Mucosa of rectum (tissue), 2 donors: Measurements from ENCODE around the gene ZBTB7C.

Source experiments
- H3K27ac ChIP-seq, 2 donors: one replicate each; pipeline ENCODE4 v1.7.0; 2013; ENCODE audit warnings: inconsistent platforms in 2 of 2, low read depth in 2 of 2, low read length in 2 of 2
- H3K27me3 ChIP-seq, 2 donors: one replicate each; pipeline ENCODE4 v1.7.0; 2013; ENCODE audit warnings: low read length in 2 of 2; ENCODE audit not compliant: control insufficient read depth in 2 of 2, insufficient read depth in 2 of 2
- H3K36me3 ChIP-seq, 2 donors: one replicate each; pipeline ENCODE4 v1.7.0; 2013; ENCODE audit warnings: low read length in 2 of 2; ENCODE audit not compliant: control insufficient read depth in 2 of 2, insufficient read depth in 2 of 2
- H3K4me1 ChIP-seq, 2 donors: one replicate each; pipeline ENCODE4 v1.7.0; 2013; ENCODE audit warnings: low read length in 2 of 2, mild to moderate bottlenecking in 1 of 2; ENCODE audit not compliant: control insufficient read depth in 2 of 2, insufficient read depth in 2 of 2
- H3K4me3 ChIP-seq, 2 donors: one replicate each; pipeline ENCODE4 v1.7.0; 2013; ENCODE audit warnings: low read length in 2 of 2
- H3K9ac ChIP-seq, 2 donors: one replicate each; pipeline ENCODE4 v1.7.0; 2013; ENCODE audit warnings: low read length in 2 of 2, low read depth in 1 of 2, mild to moderate bottlenecking in 1 of 2
- H3K9me3 ChIP-seq, 2 donors: one replicate each; pipeline ENCODE4 v1.7.0; 2013; ENCODE audit warnings: low read length in 2 of 2; ENCODE audit not compliant: control insufficient read depth in 2 of 2
- donor health status: healthy.
- donor health status: Normal muscosa, but diverticular disease.

Gene ZBTB7C

DNA sequence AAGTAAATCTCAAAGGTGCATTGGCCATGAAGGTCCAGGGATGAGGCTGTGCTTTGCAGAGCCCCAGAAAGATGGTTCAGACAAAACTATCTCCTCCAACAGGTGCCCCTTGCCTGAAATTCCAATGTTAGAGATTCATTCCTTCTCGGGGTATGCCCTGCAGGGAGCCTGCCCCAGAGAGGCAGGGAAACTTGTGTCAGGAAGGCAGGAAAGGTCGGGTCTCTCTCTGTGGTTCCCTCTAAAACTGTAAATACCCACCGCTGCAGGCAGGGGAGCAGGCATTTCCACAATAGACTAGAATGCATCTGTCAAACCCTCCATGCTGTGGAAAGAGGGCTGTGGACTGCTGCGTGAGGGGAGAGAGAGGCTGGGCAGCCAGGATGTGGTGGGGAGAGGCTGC lies 271.0 kb downstream of the ZBTB7C start:
- H3K9me3 ChIP-seq: no peaks in the 10 kb centered on the region
- peaks cover 0 to 13% of the 10 kb centered on the region in 2 donors for H3K27me3 ChIP-seq
- peaks cover 60 to 71% of the 10 kb centered on the region in 2 donors for H3K4me1 ChIP-seq
- no peaks in the 10 kb centered on the region for H3K36me3 ChIP-seq
- H3K4me3 ChIP-seq: no peak overlapping the region
- H3K27ac ChIP-seq: peak overlapping the region; percentile 88 to 95
- H3K9ac ChIP-seq: peak overlapping the region; percentile 88

DNA sequence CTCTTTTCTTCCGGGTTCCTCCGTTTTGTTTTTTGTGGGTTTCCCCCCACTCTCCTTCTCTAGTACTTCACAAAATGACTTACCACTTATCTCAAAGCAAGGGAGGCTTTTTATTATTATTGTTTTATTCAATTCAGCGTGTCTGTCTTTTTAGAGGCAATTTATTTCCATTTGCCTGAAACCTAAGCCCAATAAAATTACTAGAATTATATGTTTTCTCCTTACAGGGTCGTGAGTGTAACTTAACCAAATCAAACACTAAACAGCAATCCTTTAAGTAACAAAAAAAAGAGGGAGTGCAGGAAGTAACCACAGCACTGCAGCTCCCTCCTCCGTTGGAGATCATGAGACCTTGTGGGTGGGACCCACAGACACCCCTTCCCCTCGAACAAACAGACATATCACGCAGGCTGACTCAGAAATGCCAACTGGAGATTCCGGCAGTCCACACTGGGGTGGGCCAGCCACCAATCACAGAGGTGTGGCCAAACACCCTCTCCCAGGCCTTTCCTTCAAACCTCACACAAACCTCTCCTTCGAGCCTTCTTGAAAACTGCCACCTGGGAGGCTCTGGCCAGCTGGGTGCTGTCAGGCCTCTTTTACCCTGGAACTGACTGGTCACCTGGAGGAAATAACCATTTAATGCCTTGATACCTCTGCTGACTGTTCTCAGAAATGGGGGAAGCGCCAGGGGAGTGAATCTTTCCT lies 271.7 kb downstream of the ZBTB7C start:
- Histone ChIP-seq H3K27me3 (peaks cover 0 to 13% of the 10 kb centered on the region in 2 donors), H3K4me3 (peak overlapping the region; percentile 71 to 81), H3K27ac (peak overlapping the region; percentile 88 to 95), H3K9me3 (no peaks in the 10 kb centered on the region), H3K4me1 (peaks cover 64 to 71% of the 10 kb centered on the region in 2 donors), H3K9ac (peak overlapping the region; percentile 88), H3K36me3 (no peaks in the 10 kb centered on the region)

DNA sequence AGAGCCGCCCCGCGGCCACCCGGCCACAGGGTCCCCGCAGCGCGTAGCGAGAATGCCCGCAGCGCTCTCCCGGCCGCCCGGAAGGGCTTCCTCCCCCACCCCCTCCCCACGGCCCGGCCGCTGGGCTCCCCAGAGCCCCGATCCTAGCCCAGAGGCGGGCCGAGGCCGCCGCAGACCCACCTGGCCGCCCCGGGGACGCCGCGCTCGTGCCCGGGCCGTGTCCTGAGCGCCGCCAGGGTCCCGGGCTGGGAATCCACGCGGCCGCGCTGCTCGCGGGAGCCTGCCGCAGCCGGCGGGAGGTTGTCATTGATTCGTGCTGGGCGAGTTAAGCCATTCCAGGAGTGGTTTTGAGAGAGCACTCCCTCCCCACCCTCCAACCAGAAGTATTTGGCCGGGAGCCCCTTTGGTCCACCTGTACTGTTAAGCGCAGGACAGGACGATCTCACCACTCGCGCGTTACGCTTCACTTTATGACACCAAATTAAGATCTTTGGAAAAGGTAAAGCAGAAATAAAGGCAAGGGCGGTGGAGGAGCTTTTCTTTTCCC lies 272.3 kb downstream of the ZBTB7C start:
- Histone ChIP-seq H3K4me3 (peak overlapping the region; percentile 71 to 81), H3K27ac (peak overlapping the region; percentile 88 to 95), H3K9ac (peak overlapping the region; percentile 88), H3K36me3 (no peaks in the 10 kb centered on the region), H3K4me1 (peaks cover 58 to 66% of the 10 kb centered on the region in 2 donors), H3K9me3 (no peaks in the 10 kb centered on the region), H3K27me3 (peaks cover 0 to 13% of the 10 kb centered on the region in 2 donors)

DNA sequence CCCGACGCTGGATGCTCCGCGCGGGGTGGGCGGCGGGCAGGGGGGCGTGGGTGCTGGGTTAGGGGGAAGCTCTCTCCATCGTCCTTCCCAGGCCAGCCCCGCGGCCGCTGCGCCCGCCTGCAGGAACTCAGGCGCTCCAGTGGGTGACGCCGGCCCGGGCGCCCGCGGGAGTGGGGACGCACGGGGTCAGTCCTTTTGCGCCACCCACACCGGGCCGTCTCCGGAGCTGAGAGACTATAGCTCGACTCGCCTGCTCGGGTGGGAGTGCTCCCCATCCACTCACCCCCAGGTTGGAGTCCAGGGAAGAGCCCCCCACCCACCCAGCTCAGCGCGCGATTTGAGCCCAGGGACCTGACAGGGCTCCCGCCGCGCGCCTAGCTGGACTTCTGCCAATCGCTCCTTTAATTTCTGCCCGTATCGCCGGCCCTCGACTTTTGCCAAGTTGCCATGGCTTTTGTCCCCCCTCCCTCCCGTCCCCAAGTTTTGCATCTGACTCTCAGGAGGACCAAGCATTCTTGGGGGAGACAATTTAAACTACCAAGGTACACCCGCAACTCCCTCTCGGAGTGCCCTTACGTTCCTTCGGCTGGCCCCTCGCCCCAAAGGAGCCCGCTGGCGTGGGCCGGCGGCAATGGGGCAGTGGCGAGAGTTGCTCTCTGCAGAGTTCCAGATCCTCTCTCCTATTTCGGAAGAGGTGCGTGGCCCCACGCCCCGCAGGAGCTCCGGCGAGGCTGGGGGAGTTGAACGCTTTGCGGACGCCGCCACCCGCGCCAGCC lies 272.9 kb downstream of the ZBTB7C start:
- Histone ChIP-seq H3K9ac (peak overlapping the region; percentile 88), H3K36me3 (no peaks in the 10 kb centered on the region), H3K4me3 (peak overlapping the region; percentile 71 to 81), H3K9me3 (no peaks in the 10 kb centered on the region), H3K4me1 (peaks cover 59 to 70% of the 10 kb centered on the region in 2 donors), H3K27me3 (peaks cover 0 to 13% of the 10 kb centered on the region in 2 donors), H3K27ac (peak overlapping the region; percentile 88 to 95)

DNA sequence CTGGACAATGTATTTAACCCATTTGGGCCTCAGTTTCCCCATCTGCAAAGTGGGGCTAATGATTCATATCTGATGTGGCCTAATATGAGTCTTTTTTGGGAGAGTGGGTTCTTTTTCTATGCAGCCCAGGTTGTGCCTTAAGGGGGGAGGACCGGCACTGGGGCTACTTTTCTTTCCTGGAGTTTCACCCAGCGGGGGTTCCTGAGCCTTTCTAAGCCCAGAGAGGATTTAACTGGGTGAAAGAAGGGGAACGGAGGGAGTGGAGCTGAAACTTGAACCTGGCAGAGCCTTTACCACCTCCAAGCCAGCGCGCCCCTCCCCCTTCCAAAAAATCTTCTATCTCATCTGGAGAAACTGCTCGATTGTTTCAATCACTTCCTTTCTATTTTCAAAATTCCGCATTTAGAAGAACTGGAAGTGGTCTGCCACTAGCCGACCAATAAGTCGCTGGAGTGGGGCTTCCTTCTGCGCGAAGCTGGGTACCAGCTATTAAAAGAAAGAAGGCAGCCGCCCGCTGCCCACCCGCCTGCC lies 273.7 kb downstream of the ZBTB7C start:
- Histone ChIP-seq H3K27me3 (peaks cover 0 to 13% of the 10 kb centered on the region in 2 donors), H3K4me1 (peaks cover 55 to 68% of the 10 kb centered on the region in 2 donors)

DNA sequence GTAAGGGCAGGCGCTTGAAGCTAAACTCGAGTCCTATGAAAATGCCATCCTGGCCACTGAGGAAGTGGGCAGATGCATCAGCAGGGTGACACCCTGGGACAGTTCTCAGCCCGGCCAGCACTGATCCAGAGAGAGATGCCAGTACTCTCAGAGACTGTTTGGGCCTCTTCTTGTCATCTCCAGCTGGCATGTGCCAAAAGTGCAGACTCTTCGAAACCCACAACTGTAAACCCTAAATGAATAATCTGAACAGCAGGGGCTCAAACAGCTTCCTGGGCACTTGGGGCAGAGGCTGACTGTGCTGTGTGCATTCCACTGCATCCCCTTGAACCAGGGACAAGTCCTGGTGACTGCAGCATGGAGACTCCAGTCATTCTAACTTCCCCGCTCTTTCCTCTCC lies 274.6 kb downstream of the ZBTB7C start:
- Histone ChIP-seq H3K27ac (peak overlapping the region; percentile 88 to 95), H3K27me3 (peaks cover 0 to 13% of the 10 kb centered on the region in 2 donors), H3K9me3 (no peaks in the 10 kb centered on the region), H3K4me3 (peak overlapping the region; percentile 32 to 71), H3K36me3 (no peaks in the 10 kb centered on the region), H3K9ac (peak overlapping the region; percentile 27 to 88), H3K4me1 (peaks cover 47 to 63% of the 10 kb centered on the region in 2 donors)

More for the DNA sequence above, 273.7 kb downstream of the ZBTB7C start:
- Histone ChIP-seq H3K4me3 (peak overlapping the region; percentile 71 to 81), H3K27ac (peak overlapping the region; percentile 88 to 95), H3K9ac (peak overlapping the region; percentile 88), H3K9me3 (no peaks in the 10 kb centered on the region), H3K36me3 (no peaks in the 10 kb centered on the region)

DNA sequence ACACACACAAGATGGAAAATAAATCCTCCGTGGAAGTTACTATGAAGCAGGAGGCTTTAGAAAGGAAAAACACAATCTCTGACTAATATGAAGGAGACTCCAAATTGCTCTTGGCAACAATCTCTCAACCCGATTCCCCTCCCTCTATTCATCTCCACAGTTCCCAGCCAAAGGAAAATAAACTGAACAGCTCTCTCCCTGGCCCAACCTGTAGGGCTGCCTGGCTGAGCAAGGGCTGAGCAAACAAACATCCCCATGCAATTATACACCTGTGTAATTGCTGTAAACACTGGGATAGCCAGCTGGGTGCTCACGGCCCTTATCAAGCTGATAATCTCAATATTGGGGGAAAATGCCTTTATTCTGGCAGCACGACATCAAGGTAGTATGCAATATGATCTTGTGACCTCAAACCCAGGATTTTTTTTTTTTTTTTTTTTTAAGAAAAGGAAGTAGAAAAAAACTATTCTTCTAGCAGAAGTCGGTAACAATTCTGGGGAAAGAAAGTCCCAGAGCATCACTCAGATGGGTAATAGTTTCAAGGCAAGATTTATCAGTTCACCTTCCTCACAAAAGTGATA lies 275.4 kb downstream of the ZBTB7C start:
- Histone ChIP-seq H3K36me3 (no peaks in the 10 kb centered on the region), H3K4me3 (peak overlapping the region in 1 of 2 donors; percentile 14), H3K9ac (peak overlapping the region in 1 of 2 donors; percentile 88), H3K27me3 (peaks cover 0 to 13% of the 10 kb centered on the region in 2 donors), H3K27ac (peak overlapping the region; percentile 88 to 95), H3K4me1 (peaks cover 41 to 56% of the 10 kb centered on the region in 2 donors), H3K9me3 (no peaks in the 10 kb centered on the region)

DNA sequence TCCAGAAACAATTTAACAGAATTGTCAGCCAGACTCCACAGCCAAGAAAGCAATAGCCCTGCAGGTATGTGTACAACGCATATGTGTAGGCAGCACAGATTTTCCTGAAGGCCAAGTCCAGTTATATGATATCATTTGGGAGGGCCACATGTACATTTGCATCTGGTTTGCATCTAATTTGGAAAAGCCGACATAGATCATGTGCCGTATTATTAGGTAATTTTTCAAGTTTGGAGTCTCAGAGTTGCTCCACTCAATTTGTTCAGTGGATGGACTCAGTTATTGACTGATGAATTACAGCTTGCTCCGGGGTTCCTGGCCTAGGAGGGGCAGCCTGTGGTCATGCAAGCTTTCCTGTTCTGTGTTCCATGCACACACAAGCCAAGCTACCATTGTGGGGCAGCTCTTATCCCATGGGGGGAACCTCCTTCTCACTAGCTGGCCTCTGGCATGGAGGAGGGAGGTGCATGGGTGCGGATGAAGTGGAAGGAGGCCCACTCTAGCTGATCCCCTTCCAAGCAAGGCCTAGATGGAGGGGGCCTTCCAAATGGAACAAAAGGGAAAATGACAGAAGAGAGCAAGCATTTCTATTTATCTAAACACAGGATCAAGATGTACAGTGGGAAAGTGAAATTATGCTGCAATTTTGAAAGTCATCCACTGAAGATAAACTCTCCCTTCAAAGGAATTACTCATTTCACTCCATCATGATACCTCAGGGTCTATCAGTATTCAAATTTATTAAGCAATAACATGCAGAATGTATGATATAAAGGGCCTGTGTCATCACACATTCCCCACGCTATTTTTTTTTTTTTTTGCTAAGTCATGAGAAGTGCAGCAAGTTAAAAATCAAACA lies 276.2 kb downstream of the ZBTB7C start:
- H3K27me3 ChIP-seq: peaks cover 0 to 13% of the 10 kb centered on the region in 2 donors
- H3K4me3 ChIP-seq: peak overlapping the region in 1 of 2 donors; percentile 3
- H3K9ac ChIP-seq: no peak overlapping the region
- no peaks in the 10 kb centered on the region for H3K9me3 ChIP-seq
- peaks cover 0 to 2% of the 10 kb centered on the region in 2 donors for H3K36me3 ChIP-seq
- H3K4me1 ChIP-seq: peaks cover 34 to 49% of the 10 kb centered on the region in 2 donors
- peak overlapping the region; percentile 54 to 95 for H3K27ac ChIP-seq

DNA sequence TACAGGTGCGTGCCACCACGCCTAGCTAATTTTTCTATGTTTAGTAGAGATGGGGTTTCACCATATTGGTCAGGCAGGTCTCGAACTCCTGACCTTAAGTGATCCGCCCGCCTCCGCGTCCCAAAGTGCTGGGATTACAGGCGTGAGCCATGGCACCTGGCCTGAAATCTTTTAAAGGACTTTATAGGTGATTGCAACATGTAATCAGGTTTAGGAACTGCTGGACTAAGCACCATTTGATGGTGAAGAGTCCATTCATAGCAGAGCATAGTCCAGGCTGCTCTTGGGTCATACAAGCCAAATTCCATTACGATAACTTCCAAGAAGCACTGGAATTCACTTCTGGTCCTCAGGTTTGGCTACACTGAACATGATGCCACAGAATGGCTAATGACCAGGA lies 278.1 kb downstream of the ZBTB7C start:
- Histone ChIP-seq H3K27ac (no peak overlapping the region), H3K36me3 (peaks cover 0 to 6% of the 10 kb centered on the region in 2 donors), H3K27me3 (peaks cover 0 to 10% of the 10 kb centered on the region in 2 donors), H3K9ac (no peak overlapping the region), H3K9me3 (no peaks in the 10 kb centered on the region), H3K4me3 (no peak overlapping the region), H3K4me1 (peaks cover 25 to 42% of the 10 kb centered on the region in 2 donors)
